OCI-LY1 (cell line): ENCODE results near the gene GARRE1.

ENCODE experiments used
- H2AFZ ChIP-seq: fragments of 200-600 bp; sonication (generic), shearing (Covaris generic); 2 replicates; pipeline ENCODE4 v1.6.0; 2014; ENCODE audit warnings: antibody characterized with exemption, mild to moderate bottlenecking, low read length
- H3F3A ChIP-seq: fragments of 200-600 bp; sonication (generic), shearing (Covaris generic); 2 replicates; pipeline ENCODE4 v1.6.0; 2014; ENCODE audit warnings: mild to moderate bottlenecking, antibody characterized with exemption, low read length, moderate library complexity; ENCODE audit not compliant: insufficient read depth
- H3K27ac ChIP-seq: fragments of 200-600 bp; sonication (generic); 2 replicates; pipeline ENCODE4 v1.5.1; 2014; ENCODE audit warnings: low read length, mixed run types, mild to moderate bottlenecking, low read depth; ENCODE audit not compliant: poor library complexity, severe bottlenecking
- H3K27me3 ChIP-seq: fragments of 200-600 bp; sonication (generic); 2 replicates; pipeline ENCODE4 v1.6.0; 2014; ENCODE audit warnings: antibody characterized with exemption, mild to moderate bottlenecking, low read length, moderate library complexity; ENCODE audit not compliant: insufficient read depth
- H3K36me3 ChIP-seq: fragments of 200-600 bp; sonication (generic); 2 replicates; pipeline ENCODE4 v1.6.1; 2014; ENCODE audit warnings: mild to moderate bottlenecking, antibody characterized with exemption, low read length, moderate library complexity, mixed read lengths; ENCODE audit not compliant: insufficient read depth
- H3K4me1 ChIP-seq: fragments of 200-600 bp; sonication (generic); 2 replicates; pipeline ENCODE4 v1.5.1; 2014; ENCODE audit warnings: mild to moderate bottlenecking, low read length, moderate library complexity; ENCODE audit not compliant: insufficient read depth, severe bottlenecking
- H3K4me2 ChIP-seq: fragments of 200-600 bp; sonication (generic), shearing (Covaris generic); 2 replicates; pipeline ENCODE4 v1.6.1; 2014; ENCODE audit warnings: low read length
- H3K4me3 ChIP-seq: fragments of 200-600 bp; sonication (generic); 2 replicates; pipeline ENCODE4 v1.5.1; 2014; ENCODE audit warnings: low read length, low read depth, mild to moderate bottlenecking, mixed read lengths; ENCODE audit not compliant: poor library complexity, severe bottlenecking
- H3K79me2 ChIP-seq: fragments of 200-600 bp; shearing (Covaris generic); 2 replicates; pipeline ENCODE4 v1.6.1; 2016; ENCODE audit warnings: mixed run types, low read length, mixed read lengths; ENCODE audit not compliant: insufficient read depth
- H3K9ac ChIP-seq: fragments of 200-600 bp; sonication (generic), shearing (Covaris generic); 2 replicates; pipeline ENCODE4 v1.6.1; 2014; ENCODE audit warnings: mild to moderate bottlenecking, low read length, mixed read lengths
- H3K9me2 ChIP-seq: fragments of 200-600 bp; sonication (generic), shearing (Covaris generic); 2 replicates; pipeline ENCODE4 v1.6.1; 2014; ENCODE audit warnings: low read depth, mild to moderate bottlenecking, low read length, mixed read lengths
- H3K9me3 ChIP-seq: fragments of 200-600 bp; shearing (Covaris generic); 2 replicates; pipeline ENCODE4 v1.6.1; 2014; ENCODE audit warnings: low read length, mixed read lengths
- H4K20me1 ChIP-seq: fragments of 200-600 bp; sonication (generic), shearing (Covaris generic); 2 replicates; pipeline ENCODE4 v1.6.0; 2016; ENCODE audit warnings: mild to moderate bottlenecking, low read length; ENCODE audit not compliant: insufficient read depth
- CTCF ChIP-seq: fragments of 200-600 bp; sonication (generic), shearing (Covaris generic); IDR thresholded peaks from 2 replicates; pipeline ENCODE4 v1.5.1; 2017; ENCODE audit warnings: mild to moderate bottlenecking, antibody characterized with exemption, low read length, moderate library complexity, mixed read lengths
- EZH2 ChIP-seq: fragments of 200-600 bp; sonication (generic), shearing (Covaris generic); IDR thresholded peaks from 2 replicates; pipeline ENCODE4 v1.8.0; 2017; ENCODE audit warnings: borderline replicate concordance, mixed run types, mild to moderate bottlenecking, antibody characterized with exemption, low read length, moderate library complexity, mixed read lengths

GARRE1 gene

DNA sequence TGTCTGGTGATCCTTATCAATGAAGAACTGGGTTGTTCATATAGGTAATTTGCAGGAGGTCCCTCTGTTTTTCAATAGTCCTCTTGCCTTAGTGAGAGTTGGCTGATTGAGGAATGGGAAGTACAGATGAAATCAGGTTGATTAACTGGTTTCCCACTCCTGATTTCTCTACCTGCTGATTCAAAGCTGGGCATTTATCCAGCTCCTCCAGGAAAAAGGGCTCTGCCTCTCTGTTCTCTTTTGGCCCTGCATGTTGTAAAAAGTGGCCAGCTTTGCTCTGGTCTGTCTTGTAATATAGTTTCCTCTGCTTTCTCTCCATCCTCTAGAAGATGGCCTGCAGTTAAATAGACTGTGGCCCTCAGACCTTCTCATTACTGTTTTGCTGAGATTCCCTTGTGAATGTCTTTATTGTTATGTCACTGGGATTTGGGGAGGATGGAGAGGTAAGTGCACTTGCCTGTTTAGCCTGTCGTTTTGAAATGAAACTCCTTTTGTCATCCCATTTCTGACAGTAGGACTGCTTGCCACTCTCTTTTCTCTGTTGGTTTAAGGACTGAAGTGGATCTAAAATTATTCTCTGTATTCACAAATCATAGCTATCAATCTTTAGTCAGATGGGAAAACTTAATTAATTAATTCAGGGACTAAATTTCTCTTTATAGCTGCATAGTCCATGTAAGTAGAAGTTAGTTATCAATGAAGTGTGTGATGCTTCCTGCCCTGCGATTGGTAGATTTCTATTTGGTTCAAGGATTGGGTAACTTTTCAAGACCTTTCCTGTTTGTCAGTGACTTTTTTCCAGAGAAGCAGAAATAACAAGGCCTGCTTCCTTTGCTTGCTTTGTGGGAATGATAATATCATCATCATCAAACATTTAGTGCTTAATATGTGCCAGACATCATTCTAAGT is 28.5 kb downstream of the GARRE1 start:
- no peaks in the 10 kb centered on the region for H3K4me1 ChIP-seq
- H3K27ac ChIP-seq: no peak overlapping the region
- H3K4me2 ChIP-seq: no peak overlapping the region
- H3K9me2 ChIP-seq: no peaks in the 10 kb centered on the region
- TF ChIP-seq EZH2: no peak
- TF ChIP-seq CTCF: no peak
- H3F3A ChIP-seq: no peaks in the 10 kb centered on the region
- no peak overlapping the region for H3K9ac ChIP-seq
- H2AFZ ChIP-seq: no peak overlapping the region
- H3K9me3 ChIP-seq: no peaks in the 10 kb centered on the region
- no peaks in the 10 kb centered on the region for H3K79me2 ChIP-seq
- H3K27me3 ChIP-seq: no peaks in the 10 kb centered on the region
- no peaks in the 10 kb centered on the region for H3K36me3 ChIP-seq
- H3K4me3 ChIP-seq: no peak overlapping the region
- no peaks in the 10 kb centered on the region for H4K20me1 ChIP-seq

DNA sequence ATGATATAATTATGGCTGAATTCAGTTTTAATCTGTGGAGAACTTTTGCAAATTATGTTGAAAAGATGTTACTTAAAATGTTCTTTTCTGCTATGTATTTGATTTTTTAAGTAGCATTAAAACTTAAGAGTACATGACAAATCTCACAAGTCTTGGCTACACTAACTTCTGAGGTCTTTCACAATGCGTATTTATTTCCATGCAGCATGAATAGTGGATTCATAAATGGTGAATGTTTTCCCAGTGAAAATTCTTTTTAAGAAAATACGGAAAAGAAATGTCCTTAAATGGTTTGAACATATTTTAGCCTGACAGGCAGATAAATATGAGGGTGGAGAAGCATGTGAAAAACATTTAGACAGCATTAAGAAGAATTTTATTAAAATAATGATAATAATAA is 30.2 kb downstream of the GARRE1 start:
- Histone ChIP-seq H4K20me1 (no peaks in the 10 kb centered on the region), H2AFZ (no peak overlapping the region), H3K27ac (no peak overlapping the region), H3K9ac (no peak overlapping the region), H3K9me2 (no peaks in the 10 kb centered on the region), H3K79me2 (no peaks in the 10 kb centered on the region), H3F3A (no peaks in the 10 kb centered on the region), H3K4me1 (no peaks in the 10 kb centered on the region), H3K27me3 (no peaks in the 10 kb centered on the region), H3K9me3 (no peaks in the 10 kb centered on the region), H3K36me3 (no peaks in the 10 kb centered on the region), H3K4me3 (no peak overlapping the region), H3K4me2 (no peak overlapping the region)
- TF ChIP-seq EZH2 (no peak), CTCF (no peak)

- no peak for TF ChIP-seq EZH2
- TF ChIP-seq CTCF: no peak
- no peaks in the 10 kb centered on the region for H3F3A ChIP-seq
- H3K4me3 ChIP-seq: no peak overlapping the region
- no peak overlapping the region for H2AFZ ChIP-seq
- H3K36me3 ChIP-seq: no peaks in the 10 kb centered on the region
- no peak overlapping the region for H3K27ac ChIP-seq
- H3K9ac ChIP-seq: no peak overlapping the region
- no peaks in the 10 kb centered on the region for H3K9me3 ChIP-seq
- H3K4me1 ChIP-seq: no peaks in the 10 kb centered on the region
- H3K4me2 ChIP-seq: no peak overlapping the region
- no peaks in the 10 kb centered on the region for H3K79me2 ChIP-seq
- H3K9me2 ChIP-seq: no peaks in the 10 kb centered on the region
- H3K27me3 ChIP-seq: no peaks in the 10 kb centered on the region
- no peaks in the 10 kb centered on the region for H4K20me1 ChIP-seq
Measured at GRCh38 chr19:34287662-34288140, 33.3 kb downstream of the GARRE1 start.
